Lung (tissue), 4 donors: ENCODE results near the gene BST2. TPM values are rescaled to one million over a fixed set of nuclear protein-coding genes. Genes with fewer than 3 reads are reported as not detected.

Source experiments
- polyA plus RNA-seq, 2 donors: library from polyadenylated mRNA; stranded (reverse); fragments of 200-250 nt; gene quantifications; one replicate each; pipeline ENCODE4 v1.2.1, GENCODE V29; 2013
- total RNA-seq, 2 donors: library from RNA; depleted of rRNA in 1 of 2; stranded (reverse); fragments of >200 nt in 1 of 2; gene quantifications; one replicate each; pipeline ENCODE4 v1.2.1, GENCODE V29; 2014 to 2021
- donor health status: Bipolar disorder and iron deficiency.
- donor health status: healthy.
- donor health status: DM: yes; HTN: yes; CAD: no.

BST2 gene
- total and polyA plus RNA-seq, 4 donors, result 48.2 to 179 (median 60.5) TPM

Other genes starting within 250 kb of the BST2 start
- gene USE1, start 190.3 kb downstream of the BST2 start, total RNA-seq, result 10 to 100 TPM; 22.0 to 33.5 TPM
- 10 to 100 TPM; 36.2 to 60.1 TPM for gene USE1, start 190.3 kb downstream of the BST2 start, polyA plus RNA-seq
- gene OCEL1, start 179.4 kb downstream of the BST2 start, total RNA-seq, result 10 to 100 TPM in 1 of 2 donors, 1 to 10 TPM in 1; 9.1 to 39.5 TPM
- gene OCEL1, start 179.4 kb downstream of the BST2 start, polyA plus RNA-seq, result 10 to 100 TPM; 19.4 to 31.1 TPM
- 10 to 100 TPM; 26.1 to 65.5 TPM for gene NR2F6, start 159.7 kb downstream of the BST2 start, total RNA-seq
- gene NR2F6, start 159.7 kb downstream of the BST2 start, polyA plus RNA-seq, result 10 to 100 TPM; 26.8 to 28.0 TPM
- 10 to 100 TPM; 11.8 to 12.3 TPM for gene USHBP1, start 140.9 kb downstream of the BST2 start, total RNA-seq
- 10 to 100 TPM in 1 of 2 donors, 1 to 10 TPM in 1; 6.2 to 11.4 TPM for gene USHBP1, start 140.9 kb downstream of the BST2 start, polyA plus RNA-seq
- gene BABAM1, start 138.2 kb downstream of the BST2 start, total RNA-seq, result 10 to 100 TPM; 52.4 to 75.1 TPM
- gene BABAM1, start 138.2 kb downstream of the BST2 start, polyA plus RNA-seq, result 10 to 100 TPM; 61.8 to 65.1 TPM
- gene ANKLE1, start 123.7 kb downstream of the BST2 start, total RNA-seq, result 1 to 10 TPM in 1 of 2 donors, under 1 TPM in 1; 0.95 to 1.6 TPM
- gene ANKLE1, start 123.7 kb downstream of the BST2 start, polyA plus RNA-seq, result 1 to 10 TPM in 1 of 2 donors, under 1 TPM in 1; 0.43 to 1.1 TPM
- 10 to 100 TPM; 12.8 to 23.0 TPM for gene ABHD8, start 102.2 kb downstream of the BST2 start, total RNA-seq
- gene ABHD8, start 102.2 kb downstream of the BST2 start, polyA plus RNA-seq, result 10 to 100 TPM; 14.9 to 15.4 TPM
- gene MRPL34, start 99.8 kb downstream of the BST2 start, total RNA-seq, result 10 to 100 TPM; 22.3 to 85.7 TPM
- 100 to 1,000 TPM; 101 to 137 TPM for gene MRPL34, start 99.8 kb downstream of the BST2 start, polyA plus RNA-seq
- 10 to 100 TPM; 16.1 to 40.7 TPM for gene DDA1, start 96.1 kb downstream of the BST2 start, total RNA-seq
- 10 to 100 TPM; 60.2 to 66.5 TPM for gene DDA1, start 96.1 kb downstream of the BST2 start, polyA plus RNA-seq
- 10 to 100 TPM in 1 of 2 donors, 1 to 10 TPM in 1; 7.1 to 22.5 TPM for gene ANO8, start 70.8 kb downstream of the BST2 start, total RNA-seq
- 1 to 10 TPM; 7.1 to 8.8 TPM for gene ANO8, start 70.8 kb downstream of the BST2 start, polyA plus RNA-seq
- 10 to 100 TPM; 22.2 to 24.1 TPM for gene GTPBP3, start 68.1 kb downstream of the BST2 start, total RNA-seq
- gene GTPBP3, start 68.1 kb downstream of the BST2 start, polyA plus RNA-seq, result 10 to 100 TPM; 13.3 to 14.2 TPM
- gene PLVAP, start 28.3 kb downstream of the BST2 start, total RNA-seq, result 10 to 100 TPM in 1 of 2 donors, 1 to 10 TPM in 1; 6.4 to 29.1 TPM
- gene PLVAP, start 28.3 kb downstream of the BST2 start, polyA plus RNA-seq, result 10 to 100 TPM; 22.6 to 55.0 TPM
- under 1 TPM in 1 of 2 donors, not detected in 1; 0.74 TPM for gene CCDC194, start 11.4 kb downstream of the BST2 start, total RNA-seq
- gene CCDC194, start 11.4 kb downstream of the BST2 start, polyA plus RNA-seq, result under 1 TPM; 0.13 to 0.37 TPM
- gene MVB12A, start 14.4 kb upstream of the BST2 start, total RNA-seq, result 10 to 100 TPM; 28.5 to 66.9 TPM
- 10 to 100 TPM; 59.6 to 62.1 TPM for gene MVB12A, start 14.4 kb upstream of the BST2 start, polyA plus RNA-seq
- under 1 TPM; 0.12 to 0.57 TPM for gene TMEM221, start 43.0 kb upstream of the BST2 start, total RNA-seq
- under 1 TPM; 0.06 to 0.08 TPM for gene TMEM221, start 43.0 kb upstream of the BST2 start, polyA plus RNA-seq
- not detected for gene NXNL1, start 55.3 kb upstream of the BST2 start, total RNA-seq
- not detected for gene NXNL1, start 55.3 kb upstream of the BST2 start, polyA plus RNA-seq
- gene SLC27A1, start 64.9 kb upstream of the BST2 start, total RNA-seq, result 10 to 100 TPM; 25.4 to 26.9 TPM
- 10 to 100 TPM; 12.2 to 15.8 TPM for gene SLC27A1, start 64.9 kb upstream of the BST2 start, polyA plus RNA-seq
- gene PGLS, start 106.0 kb upstream of the BST2 start, total RNA-seq, result 100 to 1,000 TPM in 1 of 2 donors, 10 to 100 TPM in 1; 63.2 to 109 TPM
- gene PGLS, start 106.0 kb upstream of the BST2 start, polyA plus RNA-seq, result 100 to 1,000 TPM; 107 to 122 TPM
- gene COLGALT1, start 150.0 kb upstream of the BST2 start, total RNA-seq, result 100 to 1,000 TPM in 1 of 2 donors, 10 to 100 TPM in 1; 39.9 to 129 TPM
- 100 to 1,000 TPM in 1 of 2 donors, 10 to 100 TPM in 1; 63.3 to 107 TPM for gene COLGALT1, start 150.0 kb upstream of the BST2 start, polyA plus RNA-seq